ENCODE data around the gene VPS45. TPM values are rescaled to one million over a fixed set of nuclear protein-coding genes. Genes with fewer than 3 reads are reported as not detected.

The VPS45 gene
- polyA plus RNA-seq, 1 of the 3 experiments (the other 2 are of a cell fraction) = 31.5 TPM

- CTCF ChIA-PET = interaction anchor here (1.0 kb wide), 1 partner anchor 117 kb away, joined by 3 read pairs; no protein-coding TSS in a partner anchor
- no peak overlapping the region for H3K27ac ChIP-seq (ENCODE audit: low read depth in 2 of 2, low read length in 1 of 2)
These were observed 2.3 kb downstream of the VPS45 start for GRCh38 chr1:150069923-150070322.

GRCh38 chr1:150072959-150073358 is 5.4 kb downstream of the VPS45 start:
- no peaks in the 10 kb centered on the region for H3K27me3 ChIP-seq (ENCODE audit: insufficient read depth)
- peaks cover 0 to 8% of the 10 kb centered on the region in 2 experiments; a peak in 2 of 4 replicates for H3K4me1 ChIP-seq (ENCODE audit: control insufficient read depth in 1 of 2, insufficient read depth in 2 of 2, low read depth in 1 of 2, low read length in 1 of 2)
- no peaks in the 10 kb centered on the region for H3K9me2 ChIP-seq
- H2AFZ ChIP-seq (ENCODE audit: low read depth) = no peak overlapping the region
- POLR2A ChIA-PET = no interaction called here
- H3K79me2 ChIP-seq (ENCODE audit: insufficient read depth) = peaks cover 31% of the 10 kb centered on the region
- no peak overlapping the region; a peak in 1 of 4 replicates for H3K27ac ChIP-seq (ENCODE audit: low read depth in 2 of 2, low read length in 1 of 2)
- peaks cover 17% of the 10 kb centered on the region for H3F3A ChIP-seq (replicated peaks; ENCODE audit: insufficient read depth)
- no peak overlapping the region for H3K4me3 ChIP-seq (ENCODE audit: low read depth in 2 of 2, low read length in 1 of 2)
- CTCF ChIA-PET = interaction anchor here (0.6 to 5.6 kb wide), 22 partner anchors 8 to 152 kb away, joined by 3 to 87 read pairs (median 4); no protein-coding TSS in a partner anchor
- DNase-seq = peak; percentile 26
- H3K4me2 ChIP-seq = no peak overlapping the region
- TF ChIP-seq RAD21 (IDR thresholded peaks at IDR 0.05; ENCODE audit: low read length) (peak; percentile 54), CTCF (IDR thresholded peaks at IDR 0.05) (peak; percentile 71), GATA2 (CRISPR knock-in tag; IDR thresholded peaks at IDR 0.05) (no peak), CHD2 (IDR thresholded peaks at IDR 0.05; ENCODE audit: low read length, partially characterized antibody) (no peak), SMC3 (IDR thresholded peaks at IDR 0.05; ENCODE audit: low read depth, low read length) (peak; percentile 27; the same call in 1 of the 2 replicates), POLR2AphosphoS5 (IDR thresholded peaks at IDR 0.05; ENCODE audit: low read depth, low read length) (no peak), MAX (IDR thresholded peaks at IDR 0.05; ENCODE audit: low read depth) (no peak), RXRA (IDR thresholded peaks at IDR 0.05; ENCODE audit: borderline replicate concordance, low read depth) (no peak)
- H3K36me3 ChIP-seq (replicated peaks in 1 of 2; ENCODE audit: control insufficient read depth in 1 of 2, insufficient read depth in 2 of 2, low read length in 1 of 2) = peaks cover 52 to 65% of the 10 kb centered on the region in 2 experiments
- no peaks in the 10 kb centered on the region for H4K20me1 ChIP-seq (ENCODE audit: insufficient read depth)
- WGBS (ENCODE audit: low lambda C conversion rate) = 80% methylated on average over 3 of the region's 3 CpGs
- no peaks in the 10 kb centered on the region for H3K9me3 ChIP-seq
- no peak overlapping the region for H3K9ac ChIP-seq

More at GRCh38 chr1:150069923-150070322, 2.3 kb downstream of the VPS45 start:
- Histone ChIP-seq H3K4me3 (ENCODE audit: low read depth in 2 of 2, low read length in 1 of 2) (no peak overlapping the region), H3K4me2 (no peak overlapping the region), H3K4me1 (ENCODE audit: control insufficient read depth in 1 of 2, insufficient read depth in 2 of 2, low read depth in 1 of 2, low read length in 1 of 2) (peaks cover 3 to 21% of the 10 kb centered on the region in 2 experiments; a peak in 3 of 4 replicates), H4K20me1 (ENCODE audit: insufficient read depth) (no peaks in the 10 kb centered on the region), H3K9me2 (no peaks in the 10 kb centered on the region), H3K36me3 (replicated peaks in 1 of 2; ENCODE audit: control insufficient read depth in 1 of 2, insufficient read depth in 2 of 2, low read length in 1 of 2) (peaks cover 31 to 40% of the 10 kb centered on the region in 2 experiments), H3K9me3 (no peaks in the 10 kb centered on the region), H2AFZ (ENCODE audit: low read depth) (no peak overlapping the region), H3K9ac (no peak overlapping the region), H3F3A (replicated peaks; ENCODE audit: insufficient read depth) (peaks cover 35% of the 10 kb centered on the region), H3K79me2 (ENCODE audit: insufficient read depth) (peaks cover 52% of the 10 kb centered on the region), H3K27me3 (ENCODE audit: insufficient read depth) (no peaks in the 10 kb centered on the region)
- TF ChIP-seq POLR2AphosphoS5 (IDR thresholded peaks at IDR 0.05; ENCODE audit: low read depth, low read length) (no peak), MEF2A (IDR thresholded peaks at IDR 0.05; ENCODE audit: borderline replicate concordance, low read depth) (no peak), USF2 (IDR thresholded peaks at IDR 0.05; ENCODE audit: borderline replicate concordance, low read depth, low read length) (no peak), EP300 (IDR thresholded peaks at IDR 0.05; ENCODE audit: borderline replicate concordance in 1 of 2, low read depth in 1 of 2, low read length in 1 of 2) (no peak), RCOR1 (IDR thresholded peaks at IDR 0.05; ENCODE audit: low read length) (no peak), TCF12 (IDR thresholded peaks at IDR 0.05) (no peak), EZH2phosphoT487 (IDR thresholded peaks at IDR 0.05; ENCODE audit: borderline replicate concordance, low read depth) (no peak), FOXJ3 (CRISPR knock-in tag; IDR thresholded peaks at IDR 0.05) (no peak)
- no peak for DNase-seq
- POLR2A ChIA-PET = no interaction called here
- WGBS (ENCODE audit: low lambda C conversion rate) = over 99% methylated on average over 5 of the region's 5 CpGs
